ENCODE measurements around the gene KRTCAP3. TPM values are rescaled to one million over a fixed set of nuclear protein-coding genes. Genes with fewer than 3 reads are reported as not detected.
A peak's percentile ranks its signal among the peaks of the same experiment; 100 is the strongest.
"Not testable (repeated sequence)": the region's sequence is repeated elsewhere in the genome, so short reads cannot be mapped to it uniquely, and the experiment has no call there.

The KRTCAP3 gene
- total RNA-seq, 2 donors from 2014 or later: 13.4 to 14.6 TPM

GRCh38 chr2:27422958-27423357 lies 19.2 kb upstream of the KRTCAP3 start:
- H3K27me3 Mint-ChIP-seq (ENCODE audit: low read depth): no peaks in the 10 kb centered on the region
- no peak overlapping the region for H3K4me3 Mint-ChIP-seq
- H3K36me3 Mint-ChIP-seq (ENCODE audit: insufficient read depth in 2 of 2): no peaks in the 10 kb centered on the region
- H3K4me1 Mint-ChIP-seq (ENCODE audit: low read depth): peaks cover 7% of the 10 kb centered on the region
- DNase-seq (no peak), ATAC-seq (replicated peaks in 1 of 2) (no peak)
- H3K9me3 Mint-ChIP-seq: no peaks in the 10 kb centered on the region
- H3K27ac Mint-ChIP-seq: no peak overlapping the region

- not testable (repeated sequence) for DNase-seq; H3K27me3 Mint-ChIP-seq (ENCODE audit: low read depth); H3K9me3 Mint-ChIP-seq; H3K4me3 Mint-ChIP-seq; ATAC-seq (replicated peaks in 1 of 2); H3K27ac Mint-ChIP-seq; H3K36me3 Mint-ChIP-seq (ENCODE audit: insufficient read depth in 2 of 2)
- peaks cover 18% of the 10 kb centered on the region for H3K4me1 Mint-ChIP-seq (ENCODE audit: low read depth)
These were observed 17.1 kb upstream of the KRTCAP3 start for GRCh38 chr2:27425039-27425438.

GRCh38 chr2:27427863-27428212 lies 14.3 kb upstream of the KRTCAP3 start:
- Mint-ChIP-seq H3K27ac (peak overlapping the region; percentile 96), H3K27me3 (ENCODE audit: low read depth) (no peaks in the 10 kb centered on the region), H3K4me1 (ENCODE audit: low read depth) (peaks cover 43% of the 10 kb centered on the region), H3K36me3 (ENCODE audit: insufficient read depth in 2 of 2) (peaks cover 0 to 7% of the 10 kb centered on the region in 2 donors), H3K4me3 (peak overlapping the region; percentile 97 to 98), H3K9me3 (no peaks in the 10 kb centered on the region)
- no peak for ATAC-seq (replicated peaks in 1 of 2)
- DNase-seq: no peak

GRCh38 chr2:27428213-27428977 lies 13.8 kb upstream of the KRTCAP3 start, which contains the start of gene NRBP1:
Gene NRBP1, plus strand, starts transcription at chr2:27428631. Its CDS starts 4,643 bp downstream, at chr2:27433274.
- H3K4me3 Mint-ChIP-seq: peak within 1 kb of the TSS; percentile 98 to 99
- H3K9me3 Mint-ChIP-seq: no peaks in the 10 kb centered on the region
- DNase-seq: peak; percentile 95 to 98
- ATAC-seq (replicated peaks in 1 of 2): peak; percentile 88 to 91
- H3K4me1 Mint-ChIP-seq (ENCODE audit: low read depth): peaks cover 46% of the 10 kb centered on the region
- no peaks in the 10 kb centered on the region for H3K27me3 Mint-ChIP-seq (ENCODE audit: low read depth)
- H3K36me3 Mint-ChIP-seq (ENCODE audit: insufficient read depth in 2 of 2): peaks cover 3 to 11% of the 10 kb centered on the region in 2 donors
- peak within 1 kb of the TSS; percentile 96 for H3K27ac Mint-ChIP-seq

- Mint-ChIP-seq H3K27me3 (ENCODE audit: low read depth) (no peaks in the 10 kb centered on the region), H3K4me1 (ENCODE audit: low read depth) (peaks cover 46% of the 10 kb centered on the region), H3K9me3 (no peaks in the 10 kb centered on the region), H3K36me3 (ENCODE audit: insufficient read depth in 2 of 2) (peaks cover 9 to 14% of the 10 kb centered on the region in 2 donors), H3K27ac (peak overlapping the region; percentile 92), H3K4me3 (peak overlapping the region; percentile 89 to 99)
- ATAC-seq (replicated peaks in 1 of 2) (peak; percentile 77 to 81), DNase-seq (peak; percentile 85 to 86)
These were observed 13.1 kb upstream of the KRTCAP3 start for GRCh38 chr2:27428978-27429541.

GRCh38 chr2:27431395-27431794 lies 10.8 kb upstream of the KRTCAP3 start:
- ATAC-seq (replicated peaks in 1 of 2): peak; percentile 11 to 35
- Mint-ChIP-seq H3K9me3 (no peaks in the 10 kb centered on the region), H3K27me3 (ENCODE audit: low read depth) (no peaks in the 10 kb centered on the region), H3K36me3 (ENCODE audit: insufficient read depth in 2 of 2) (peaks cover 14 to 24% of the 10 kb centered on the region in 2 donors), H3K4me3 (peak overlapping the region; percentile 89 to 99), H3K4me1 (ENCODE audit: low read depth) (peaks cover 46% of the 10 kb centered on the region), H3K27ac (peak overlapping the region; percentile 92)
- peak; percentile 46 to 56 for DNase-seq

GRCh38 chr2:27435628-27436027 lies 6.6 kb upstream of the KRTCAP3 start:
- H3K27ac Mint-ChIP-seq: no peak overlapping the region
- no peaks in the 10 kb centered on the region for H3K9me3 Mint-ChIP-seq
- no peaks in the 10 kb centered on the region for H3K27me3 Mint-ChIP-seq (ENCODE audit: low read depth)

GRCh38 chr2:27441226-27441926 lies 805 bp upstream of the KRTCAP3 start:
- H3K27me3 Mint-ChIP-seq (ENCODE audit: low read depth): no peaks in the 10 kb centered on the region
- no peak overlapping the region for H3K27ac Mint-ChIP-seq
- peaks cover 7% of the 10 kb centered on the region for H3K4me1 Mint-ChIP-seq (ENCODE audit: low read depth)
- peaks cover 10 to 27% of the 10 kb centered on the region in 2 donors for H3K36me3 Mint-ChIP-seq (ENCODE audit: insufficient read depth in 2 of 2)
- DNase-seq (no peak), ATAC-seq (replicated peaks in 1 of 2) (peak; percentile 14 to 37)
- H3K4me3 Mint-ChIP-seq: no peak overlapping the region
- H3K9me3 Mint-ChIP-seq: no peaks in the 10 kb centered on the region

More at GRCh38 chr2:27435628-27436027, 6.6 kb upstream of the KRTCAP3 start:
- DNase-seq (no peak), ATAC-seq (replicated peaks in 1 of 2) (no peak)
- Mint-ChIP-seq H3K36me3 (ENCODE audit: insufficient read depth in 2 of 2) (peaks cover 18 to 42% of the 10 kb centered on the region in 2 donors), H3K4me1 (ENCODE audit: low read depth) (peaks cover 22% of the 10 kb centered on the region), H3K4me3 (no peak overlapping the region)

- Mint-ChIP-seq H3K27ac (no peak overlapping the region), H3K4me3 (no peak overlapping the region), H3K9me3 (no peaks in the 10 kb centered on the region), H3K27me3 (ENCODE audit: low read depth) (no peaks in the 10 kb centered on the region), H3K4me1 (ENCODE audit: low read depth) (peaks cover 7% of the 10 kb centered on the region), H3K36me3 (ENCODE audit: insufficient read depth in 2 of 2) (peaks cover 10 to 20% of the 10 kb centered on the region in 2 donors)
- ATAC-seq (replicated peaks in 1 of 2) (no peak), DNase-seq (no peak)
These were observed 720 bp downstream of the KRTCAP3 start for GRCh38 chr2:27442920-27443282.

- Mint-ChIP-seq H3K27me3 (ENCODE audit: low read depth) (no peaks in the 10 kb centered on the region), H3K9me3 (no peaks in the 10 kb centered on the region), H3K27ac (no peak overlapping the region)
These were observed 3.0 kb downstream of the KRTCAP3 start for GRCh38 chr2:27445155-27445554.

GRCh38 chr2:27445615-27446014 lies 3.4 kb downstream of the KRTCAP3 start:
- peaks cover 2 to 9% of the 10 kb centered on the region in 2 donors for H3K36me3 Mint-ChIP-seq (ENCODE audit: insufficient read depth in 2 of 2)
- peaks cover 7% of the 10 kb centered on the region for H3K4me1 Mint-ChIP-seq (ENCODE audit: low read depth)

More at GRCh38 chr2:27445155-27445554, 3.0 kb downstream of the KRTCAP3 start:
- H3K4me3 Mint-ChIP-seq: no peak overlapping the region
- peaks cover 5 to 14% of the 10 kb centered on the region in 2 donors for H3K36me3 Mint-ChIP-seq (ENCODE audit: insufficient read depth in 2 of 2)
- DNase-seq (no peak), ATAC-seq (replicated peaks in 1 of 2) (peak in 1 of 2 donors; percentile 9)
- H3K4me1 Mint-ChIP-seq (ENCODE audit: low read depth): peaks cover 7% of the 10 kb centered on the region

GRCh38 chr2:27446057-27446456 lies 3.9 kb downstream of the KRTCAP3 start:
- no peaks in the 10 kb centered on the region for H3K9me3 Mint-ChIP-seq
- no peak overlapping the region for H3K4me3 Mint-ChIP-seq
- no peak overlapping the region for H3K27ac Mint-ChIP-seq
- H3K36me3 Mint-ChIP-seq (ENCODE audit: insufficient read depth in 2 of 2): peaks cover 2 to 7% of the 10 kb centered on the region in 2 donors
- H3K4me1 Mint-ChIP-seq (ENCODE audit: low read depth): peaks cover 10% of the 10 kb centered on the region
- no peaks in the 10 kb centered on the region for H3K27me3 Mint-ChIP-seq (ENCODE audit: low read depth)
- DNase-seq: no peak
- ATAC-seq (replicated peaks in 1 of 2): no peak

More at GRCh38 chr2:27445615-27446014, 3.4 kb downstream of the KRTCAP3 start:
- DNase-seq (no peak), ATAC-seq (replicated peaks in 1 of 2) (no peak)
- H3K9me3 Mint-ChIP-seq: no peaks in the 10 kb centered on the region
- no peaks in the 10 kb centered on the region for H3K27me3 Mint-ChIP-seq (ENCODE audit: low read depth)
- no peak overlapping the region for H3K4me3 Mint-ChIP-seq
- no peak overlapping the region for H3K27ac Mint-ChIP-seq

GRCh38 chr2:27448381-27448780 lies 6.2 kb downstream of the KRTCAP3 start:
- Mint-ChIP-seq H3K4me3 (no peak overlapping the region), H3K4me1 (ENCODE audit: low read depth) (peaks cover 15% of the 10 kb centered on the region), H3K27ac (peak overlapping the region; percentile 12), H3K36me3 (ENCODE audit: insufficient read depth in 2 of 2) (no peaks in the 10 kb centered on the region), H3K9me3 (no peaks in the 10 kb centered on the region), H3K27me3 (ENCODE audit: low read depth) (no peaks in the 10 kb centered on the region)
- ATAC-seq (replicated peaks in 1 of 2): no peak
- no peak for DNase-seq
